ENCODE results near the gene ACTRT1.

Gene ACTRT1

GRCh38 chrX:128052303-128052702 is at the start of gene ACTRT1:
Gene ACTRT1 (minus strand): TSS chrX:128052403. CDS start chrX:128052206, 197 bp downstream.
- no peak for DNase-seq

- DNase-seq, result no peak
Observed at GRCh38 chrX:128078545-128078944, 26.3 kb upstream of the ACTRT1 start.

- DNase-seq, result no peak
Observed at GRCh38 chrX:128057421-128057820, 5.2 kb upstream of the ACTRT1 start.

- DNase-seq, result no peak
Observed at GRCh38 chrX:128051526-128051925, 677 bp downstream of the ACTRT1 start.

GRCh38 chrX:128035318-128035717 is 16.9 kb downstream of the ACTRT1 start:
- DNase-seq, result no peak

GRCh38 chrX:128021566-128021965 is 30.6 kb downstream of the ACTRT1 start:
- no peak for DNase-seq

- DNase-seq, result no peak
Observed at GRCh38 chrX:128020701-128021100, 31.5 kb downstream of the ACTRT1 start.

GRCh38 chrX:128019218-128019617 is 33.0 kb downstream of the ACTRT1 start:
- no peak for DNase-seq

GRCh38 chrX:128012015-128012414 is 40.2 kb downstream of the ACTRT1 start:
- DNase-seq, result no peak

GRCh38 chrX:128007882-128008281 is 44.3 kb downstream of the ACTRT1 start:
- no peak for DNase-seq
